PC-3 (cell line): ENCODE measurements around the gene POU2AF3. TPM values are rescaled to one million over a fixed set of nuclear protein-coding genes. Genes with fewer than 3 reads are reported as not detected.
A peak's percentile ranks its signal among the peaks of the same experiment; 100 is the strongest.

ENCODE experiments used
- ATAC-seq: fragments of 200-7000 bp; cut with Tn5 transposase; 2 replicates; pipeline ENCODE4 v1.9.1; 2020; ENCODE audit warnings: mild to moderate bottlenecking, moderate library complexity
- BruUV-seq: library from RNA; stranded (reverse); fragments of 400-500 nt; replicated peaks from 2 replicates; lab custom pipeline; 2021; lab: Mats Ljungman, UMichigan
- CTCF ChIA-PET: fragments of 300-600 bp; sonication (Branson Sonifier 250); formaldehyde crosslinking; loops from one replicate; lab custom pipeline; 2022; ENCODE audit warnings: antibody characterized with exemption; lab: Charles Lee
- POLR2A ChIA-PET: fragments of 300-600 bp; sonication (Branson Sonifier 250); formaldehyde crosslinking; loops from one replicate; lab custom pipeline; 2022; ENCODE audit warnings: antibody characterized with exemption; ENCODE audit not compliant: unreplicated experiment; lab: Charles Lee
- DNase-seq: peaks from one replicate; pipeline ENCODE4 v3.0.0-alpha.2; 2015
- H2AFZ ChIP-seq: fragments of 300-600 bp; sonication (generic); 2 replicates; pipeline ENCODE4 v1.6.0; 2016; ENCODE audit warnings: antibody characterized with exemption, low read length
- H3F3A ChIP-seq: fragments of 300-600 bp; sonication (generic); one replicate; pipeline ENCODE4 v1.6.0; 2017; ENCODE audit warnings: antibody characterized with exemption, low read length, control low read depth, mild to moderate bottlenecking; ENCODE audit not compliant: unreplicated experiment
- H3K27ac ChIP-seq: fragments of 300-600 bp; sonication (generic); 2 replicates; pipeline ENCODE4 v1.5.1; 2016; ENCODE audit warnings: mild to moderate bottlenecking, low read length
- H3K27me3 ChIP-seq: fragments of 300-600 bp; sonication (generic); 2 replicates; pipeline ENCODE4 v1.6.1; 2016; ENCODE audit warnings: low read length, mixed read lengths
- H3K36me3 ChIP-seq: fragments of 300-600 bp; sonication (generic); 2 replicates; pipeline ENCODE4 v1.6.1; 2016; ENCODE audit warnings: low read depth, mixed run types, low read length, mixed read lengths
- H3K4me1 ChIP-seq: fragments of 300-600 bp; sonication (generic); 2 replicates; pipeline ENCODE4 v1.5.1; 2016; ENCODE audit warnings: low read length; ENCODE audit not compliant: insufficient read depth
- H3K4me2 ChIP-seq: fragments of 300-600 bp; sonication (generic); 2 replicates; pipeline ENCODE4 v1.6.0; 2016; ENCODE audit warnings: low read length
- H3K4me3 ChIP-seq: fragments of 300-600 bp; sonication (generic); 2 replicates; pipeline ENCODE4 v1.5.1; 2016; ENCODE audit warnings: mild to moderate bottlenecking, low read length, mixed read lengths
- H3K79me2 ChIP-seq: fragments of 300-600 bp; sonication (generic); 2 replicates; pipeline ENCODE4 v1.6.1; 2017; ENCODE audit warnings: low read length, mixed read lengths
- H3K9ac ChIP-seq: fragments of 300-600 bp; sonication (generic); 2 replicates; pipeline ENCODE4 v1.6.0; 2016; ENCODE audit warnings: mild to moderate bottlenecking, low read length
- H3K9me2 ChIP-seq: fragments of 300-600 bp; sonication (generic); replicated peaks from 2 replicates; pipeline ENCODE4 v1.6.1; 2016; ENCODE audit warnings: mixed run types, low read length, mixed read lengths
- H3K9me3 ChIP-seq: fragments of 300-600 bp; sonication (generic); 2 replicates; pipeline ENCODE4 v1.6.1; 2016; ENCODE audit warnings: low read length, mixed read lengths
- H4K20me1 ChIP-seq: fragments of 300-600 bp; sonication (generic); 2 replicates; pipeline ENCODE4 v1.6.1; 2016; ENCODE audit warnings: low read length, mixed read lengths
- EZH2 ChIP-seq: fragments of 300-600 bp; sonication (generic); IDR thresholded peaks from one replicate; pipeline ENCODE4 v1.6.1; 2017; ENCODE audit warnings: antibody characterized with exemption, mild to moderate bottlenecking, low read length; ENCODE audit not compliant: unreplicated experiment
- EZH2phosphoT487 ChIP-seq: fragments of 300-600 bp; sonication (generic); IDR thresholded peaks from 2 replicates; pipeline ENCODE4 v1.6.1; 2018; ENCODE audit warnings: mild to moderate bottlenecking, antibody characterized with exemption, low read length, borderline replicate concordance
- intact Hi-C: fragments of 100-400 bp; cut with micrococcal nuclease; formaldehyde crosslinking; loops from 2 replicates; pipeline ENCODE4 v1.9.0; 2023
- total RNA-seq: library from RNA; depleted of rRNA; stranded (reverse); fragments of >200 nt; gene quantifications from 2 replicates; pipeline ENCODE4 v1.2.3, GENCODE V29; 2014
- TF ChIP-seq, protein P1 (sequence below): fragments of 300-600 bp; sonication (generic); conservative IDR thresholded peaks from 2 replicates; pipeline ENCODE4 v1.5.1; 2017; ENCODE audit warnings: antibody characterized with exemption, low read depth, mild to moderate bottlenecking, low read length

POU2AF3 gene
- total RNA-seq, 1 experiment from 2014 or later, result not detected

- no peaks in the 10 kb centered on the region for H3K9me3 ChIP-seq
- H3K27me3 ChIP-seq, result peaks cover 31% of the 10 kb centered on the region
- intact Hi-C loops, result no loop called here
- no peaks in the 10 kb centered on the region for H4K20me1 ChIP-seq
- no peaks in the 10 kb centered on the region for H3K9me2 ChIP-seq
- TF ChIP-seq, protein P1, sequence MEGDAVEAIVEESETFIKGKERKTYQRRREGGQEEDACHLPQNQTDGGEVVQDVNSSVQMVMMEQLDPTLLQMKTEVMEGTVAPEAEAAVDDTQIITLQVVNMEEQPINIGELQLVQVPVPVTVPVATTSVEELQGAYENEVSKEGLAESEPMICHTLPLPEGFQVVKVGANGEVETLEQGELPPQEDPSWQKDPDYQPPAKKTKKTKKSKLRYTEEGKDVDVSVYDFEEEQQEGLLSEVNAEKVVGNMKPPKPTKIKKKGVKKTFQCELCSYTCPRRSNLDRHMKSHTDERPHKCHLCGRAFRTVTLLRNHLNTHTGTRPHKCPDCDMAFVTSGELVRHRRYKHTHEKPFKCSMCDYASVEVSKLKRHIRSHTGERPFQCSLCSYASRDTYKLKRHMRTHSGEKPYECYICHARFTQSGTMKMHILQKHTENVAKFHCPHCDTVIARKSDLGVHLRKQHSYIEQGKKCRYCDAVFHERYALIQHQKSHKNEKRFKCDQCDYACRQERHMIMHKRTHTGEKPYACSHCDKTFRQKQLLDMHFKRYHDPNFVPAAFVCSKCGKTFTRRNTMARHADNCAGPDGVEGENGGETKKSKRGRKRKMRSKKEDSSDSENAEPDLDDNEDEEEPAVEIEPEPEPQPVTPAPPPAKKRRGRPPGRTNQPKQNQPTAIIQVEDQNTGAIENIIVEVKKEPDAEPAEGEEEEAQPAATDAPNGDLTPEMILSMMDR, result no peak
- TF ChIP-seq EZH2 (no peak), EZH2phosphoT487 (no peak)
- H3K79me2 ChIP-seq, result no peaks in the 10 kb centered on the region
- H3K4me3 ChIP-seq, result no peak overlapping the region
- no TSS peak for BruUV-seq
- DNase-seq, result peak; percentile 25
- no peaks in the 10 kb centered on the region for H3K36me3 ChIP-seq
- no peaks in the 10 kb centered on the region for H3K4me1 ChIP-seq
- no peaks in the 10 kb centered on the region for H3F3A ChIP-seq
- POLR2A ChIA-PET, result no interaction called here
- H3K4me2 ChIP-seq, result no peak overlapping the region
- CTCF ChIA-PET, result no interaction called here
- no peak for ATAC-seq
- no peak overlapping the region for H2AFZ ChIP-seq
- H3K27ac ChIP-seq, result no peak overlapping the region
- no peak overlapping the region for H3K9ac ChIP-seq
These were observed 33.5 kb downstream of the POU2AF3 start for GRCh38 chr11:111331711-111332479.

DNA sequence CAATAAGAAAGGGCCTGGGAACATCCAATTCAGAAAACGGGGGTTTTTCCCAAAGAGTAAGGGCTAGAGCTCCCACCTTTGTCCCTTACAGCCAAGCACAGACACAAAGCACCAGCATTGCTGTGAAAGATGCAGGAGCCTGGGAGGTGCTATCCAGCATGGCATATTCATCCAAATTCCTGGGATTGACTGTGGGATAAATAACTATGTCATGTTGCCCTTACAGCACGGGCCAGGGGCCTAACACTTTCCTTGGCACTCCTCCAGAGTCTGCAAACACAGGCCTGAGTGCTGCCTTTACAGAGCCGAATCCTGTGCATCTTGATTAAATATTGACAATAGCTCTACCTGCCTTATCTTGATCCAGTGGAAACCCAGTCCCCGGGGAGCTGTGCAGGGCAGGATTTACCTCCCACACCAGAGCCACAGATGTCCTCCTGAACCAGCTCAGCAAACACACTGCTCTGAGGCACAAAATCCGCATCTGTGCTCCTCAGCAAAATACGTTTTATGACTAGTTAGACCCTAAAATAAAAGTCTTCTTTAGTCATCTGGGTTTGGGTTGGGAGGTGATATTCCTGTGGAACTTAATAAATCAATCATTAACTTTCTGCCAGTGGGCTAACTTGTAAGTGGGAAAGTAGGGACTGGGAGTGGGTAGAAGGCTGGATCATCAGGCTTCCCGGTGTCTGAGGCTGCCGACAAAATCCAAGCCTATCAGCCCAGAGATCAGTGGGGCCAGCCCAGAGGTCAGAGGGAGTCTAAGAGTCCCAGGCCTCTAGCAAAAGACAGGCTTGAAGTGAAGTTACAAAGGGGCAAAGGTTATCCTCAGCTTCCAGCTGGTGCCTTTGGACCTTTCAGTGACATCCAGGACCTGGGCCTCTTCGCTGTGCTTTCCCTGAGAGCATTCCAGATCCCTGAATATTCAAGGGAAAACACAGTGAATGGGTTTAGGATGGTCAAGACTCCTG lies 36.5 kb downstream of the POU2AF3 start:
- no peak overlapping the region for H3K9ac ChIP-seq
- H3K9me2 ChIP-seq, result no peaks in the 10 kb centered on the region
- TF ChIP-seq EZH2, result no peak
- no peak for TF ChIP-seq EZH2phosphoT487
- TF ChIP-seq, protein P1, result no peak
- peak; percentile 61 for DNase-seq
- H3F3A ChIP-seq, result no peaks in the 10 kb centered on the region
- H3K4me3 ChIP-seq, result no peak overlapping the region
- POLR2A ChIA-PET, result no interaction called here
- H2AFZ ChIP-seq, result no peak overlapping the region
- no peaks in the 10 kb centered on the region for H3K4me1 ChIP-seq
- ATAC-seq, result no peak
- CTCF ChIA-PET, result no interaction called here
- no peaks in the 10 kb centered on the region for H3K9me3 ChIP-seq
- no peaks in the 10 kb centered on the region for H3K36me3 ChIP-seq
- intact Hi-C loops, result no loop called here
- H3K79me2 ChIP-seq, result no peaks in the 10 kb centered on the region
- no peaks in the 10 kb centered on the region for H4K20me1 ChIP-seq
- no TSS peak for BruUV-seq
- H3K27me3 ChIP-seq, result peaks cover 23% of the 10 kb centered on the region; the same call in 1 of the 2 replicates
- H3K4me2 ChIP-seq, result no peak overlapping the region
- no peak overlapping the region for H3K27ac ChIP-seq
